ENCODE results near the gene ARMC2. TPM values are rescaled to one million over a fixed set of nuclear protein-coding genes. Genes with fewer than 3 reads are reported as not detected.
"Not testable (repeated sequence)": the region's sequence is repeated elsewhere in the genome, so short reads cannot be mapped to it uniquely, and the experiment has no call there.

ARMC2 gene
- polyA plus RNA-seq, 1 donor from 2014 or later, result 3.2 TPM

- Mint-ChIP-seq H3K27me3 (no peaks in the 10 kb centered on the region), H3K4me1 (peaks cover 33 to 39% (median 38%) of the 10 kb centered on the region in 3 donors), H3K4me3 (peak overlapping the region in 3 of 4 donors; percentile 47 to 86 (median 76)), H3K9me3 (no peaks in the 10 kb centered on the region), H3K27ac (peak overlapping the region; percentile 44 to 91 (median 84)), H3K36me3 (peaks cover 6% of the 10 kb centered on the region)
These were observed 54.2 kb downstream of the ARMC2 start for GRCh38 chr6:108902382-108902792.

DNA sequence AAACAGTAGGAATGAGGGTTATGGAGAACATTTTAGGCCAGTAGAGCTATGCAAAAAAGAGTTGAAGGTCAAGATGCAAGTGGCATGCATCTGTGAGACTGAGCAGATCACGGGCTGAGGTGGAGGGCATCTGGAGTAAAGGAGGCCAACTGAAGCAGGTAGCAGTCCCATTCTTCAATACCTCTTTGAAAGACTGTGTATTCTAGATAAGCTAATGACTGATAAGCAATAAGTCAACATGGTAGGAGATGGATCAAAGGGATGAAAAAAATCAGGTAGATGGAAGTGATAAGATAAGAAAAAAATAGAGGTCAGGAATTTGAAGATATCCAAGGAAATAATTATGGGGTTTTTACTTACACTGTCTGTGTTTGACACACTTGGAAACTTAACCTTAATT lies 55.6 kb downstream of the ARMC2 start:
- Mint-ChIP-seq H3K4me1 (peaks cover 33 to 38% (median 37%) of the 10 kb centered on the region in 3 donors), H3K9me3 (no peaks in the 10 kb centered on the region), H3K27me3 (no peaks in the 10 kb centered on the region), H3K36me3 (peaks cover 5% of the 10 kb centered on the region), H3K4me3 (peak overlapping the region in 3 of 4 donors; percentile 17 to 71 (median 45)), H3K27ac (peak overlapping the region; percentile 1 to 83 (median 60))

DNA sequence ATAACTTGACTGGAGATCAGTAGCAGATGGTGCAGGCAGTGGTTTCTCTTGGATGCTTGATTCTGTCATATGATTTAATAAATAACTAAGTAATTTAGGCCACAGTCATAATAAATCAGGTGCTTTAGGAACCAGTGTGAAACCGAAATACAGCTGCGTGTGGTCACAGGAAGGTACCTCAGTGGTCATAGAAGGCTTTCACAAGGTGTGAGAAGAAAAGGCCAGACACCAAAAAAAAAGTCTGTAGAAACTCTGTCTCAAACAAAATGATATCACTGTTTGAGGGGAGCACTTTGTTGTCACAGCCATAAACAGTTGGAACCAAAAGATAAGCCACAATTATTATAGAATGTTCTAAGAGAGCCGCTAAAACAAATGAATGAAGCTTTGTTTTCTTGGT lies 56.5 kb downstream of the ARMC2 start:
- Mint-ChIP-seq H3K4me3 (peak overlapping the region in 3 of 4 donors; percentile 36 to 80 (median 70)), H3K4me1 (peaks cover 33 to 39% (median 37%) of the 10 kb centered on the region in 3 donors), H3K36me3 (peaks cover 5% of the 10 kb centered on the region), H3K27me3 (no peaks in the 10 kb centered on the region), H3K9me3 (no peaks in the 10 kb centered on the region), H3K27ac (peak overlapping the region; percentile 76 to 83 (median 80))

- H3K9me3 Mint-ChIP-seq, result peaks cover 0 to 2% (median 0%) of the 10 kb centered on the region in 3 donors
- H3K4me3 Mint-ChIP-seq, result no peak overlapping the region
- peaks cover 2% of the 10 kb centered on the region for H3K36me3 Mint-ChIP-seq
- peaks cover 5 to 8% (median 6%) of the 10 kb centered on the region in 3 donors for H3K4me1 Mint-ChIP-seq
- peak overlapping the region in 2 of 3 donors; percentile 57 to 68 for H3K27ac Mint-ChIP-seq
- no peaks in the 10 kb centered on the region for H3K27me3 Mint-ChIP-seq
These were observed 66.2 kb downstream of the ARMC2 start for GRCh38 chr6:108914235-108915022.

DNA sequence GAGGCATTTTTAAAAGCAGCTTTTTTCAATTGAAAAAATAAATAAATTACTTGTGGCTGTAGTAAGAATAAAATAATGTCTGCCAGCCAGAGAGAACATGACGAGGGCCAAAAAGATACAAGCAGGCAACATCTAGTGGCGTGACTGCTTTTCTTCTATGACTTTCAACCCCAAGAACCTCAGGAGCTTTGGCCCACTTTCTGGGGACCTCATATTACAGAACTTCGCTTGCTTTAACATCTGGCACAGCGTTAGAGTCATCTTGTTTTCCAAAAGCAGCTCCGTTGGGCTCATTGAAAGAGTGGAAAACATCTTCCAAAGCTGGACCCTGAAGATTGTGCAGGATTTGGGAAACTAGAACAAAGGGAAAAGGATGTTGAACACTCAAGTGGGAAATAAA lies 67.0 kb downstream of the ARMC2 start:
- H3K4me1 Mint-ChIP-seq, result peaks cover 0 to 5% (median 2%) of the 10 kb centered on the region in 3 donors
- no peak overlapping the region for H3K27ac Mint-ChIP-seq
- no peaks in the 10 kb centered on the region for H3K27me3 Mint-ChIP-seq
- H3K36me3 Mint-ChIP-seq, result no peaks in the 10 kb centered on the region
- H3K4me3 Mint-ChIP-seq, result no peak overlapping the region
- peaks cover 0 to 2% (median 0%) of the 10 kb centered on the region in 3 donors for H3K9me3 Mint-ChIP-seq

DNA sequence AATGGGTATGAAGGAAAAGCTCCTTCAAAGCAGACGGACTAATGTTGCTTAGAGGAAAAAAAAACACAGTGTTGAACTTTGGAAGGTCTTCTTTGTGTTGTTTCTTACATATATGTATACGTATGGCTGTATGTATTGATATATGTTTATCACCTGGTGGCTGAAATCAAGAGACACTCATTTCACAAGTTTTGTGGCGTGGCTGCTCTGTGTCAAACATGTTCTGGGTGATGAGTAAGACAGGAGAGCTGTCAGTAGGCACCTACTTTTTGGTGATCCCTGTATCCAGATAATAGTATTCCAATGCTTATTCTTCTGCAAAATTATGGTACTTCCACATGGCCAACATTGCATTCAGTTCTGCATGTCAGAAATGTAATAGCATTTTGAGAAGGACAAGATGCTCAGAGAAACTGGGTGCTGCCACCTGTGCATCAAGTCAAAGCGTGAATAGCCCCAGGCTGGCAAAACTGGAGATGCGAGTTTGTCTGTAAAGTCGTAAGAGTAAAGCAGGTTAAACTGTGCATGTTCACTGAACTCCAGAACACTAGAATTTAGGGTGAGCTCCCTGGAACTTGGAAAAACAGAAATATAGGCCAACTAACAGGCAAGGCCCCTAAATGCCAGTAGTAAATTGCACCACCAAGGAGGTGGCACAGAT lies 67.9 kb downstream of the ARMC2 start:
- Mint-ChIP-seq H3K4me1 (peaks cover 0 to 4% (median 3%) of the 10 kb centered on the region in 3 donors), H3K9me3 (peaks cover 0 to 2% (median 0%) of the 10 kb centered on the region in 3 donors), H3K27me3 (no peaks in the 10 kb centered on the region), H3K27ac (no peak overlapping the region), H3K4me3 (peak overlapping the region in 1 of 4 donors; percentile 10), H3K36me3 (no peaks in the 10 kb centered on the region)

DNA sequence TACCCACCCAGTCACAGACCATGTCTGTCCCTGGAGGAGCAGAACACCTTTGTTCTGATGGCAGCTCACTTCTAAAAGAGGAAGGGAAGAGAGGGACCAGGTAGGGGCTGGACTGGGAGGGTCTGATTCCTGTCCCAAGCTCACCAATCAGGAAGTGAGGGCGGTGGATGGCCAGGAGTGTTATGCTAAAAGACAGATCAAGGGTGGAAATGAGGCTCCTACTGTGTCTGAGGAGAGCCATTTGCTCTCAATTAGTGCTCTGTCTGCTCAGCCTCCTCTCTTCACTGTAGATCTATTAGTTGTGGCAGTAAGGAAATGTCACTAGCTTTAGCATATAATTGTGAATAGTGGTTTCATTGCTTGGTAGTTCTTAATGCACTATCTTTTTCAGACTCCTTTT lies 72.5 kb downstream of the ARMC2 start:
- H3K4me3 Mint-ChIP-seq, result no peak overlapping the region
- H3K27me3 Mint-ChIP-seq, result no peaks in the 10 kb centered on the region

GRCh38 chr6:108921547-108922361 lies 73.5 kb downstream of the ARMC2 start:
- no peaks in the 10 kb centered on the region for H3K27me3 Mint-ChIP-seq
- peak overlapping the region in 1 of 4 donors; percentile 6 for H3K4me3 Mint-ChIP-seq
- H3K9me3 Mint-ChIP-seq, result no peaks in the 10 kb centered on the region
- no peak overlapping the region for H3K27ac Mint-ChIP-seq
- peaks cover 1% of the 10 kb centered on the region for H3K36me3 Mint-ChIP-seq
- peaks cover 5 to 6% (median 5%) of the 10 kb centered on the region in 3 donors for H3K4me1 Mint-ChIP-seq

More for the DNA sequence above, 72.5 kb downstream of the ARMC2 start:
- H3K36me3 Mint-ChIP-seq, result no peaks in the 10 kb centered on the region
- no peaks in the 10 kb centered on the region for H3K9me3 Mint-ChIP-seq
- H3K27ac Mint-ChIP-seq, result no peak overlapping the region
- H3K4me1 Mint-ChIP-seq, result peaks cover 5 to 6% (median 5%) of the 10 kb centered on the region in 3 donors

DNA sequence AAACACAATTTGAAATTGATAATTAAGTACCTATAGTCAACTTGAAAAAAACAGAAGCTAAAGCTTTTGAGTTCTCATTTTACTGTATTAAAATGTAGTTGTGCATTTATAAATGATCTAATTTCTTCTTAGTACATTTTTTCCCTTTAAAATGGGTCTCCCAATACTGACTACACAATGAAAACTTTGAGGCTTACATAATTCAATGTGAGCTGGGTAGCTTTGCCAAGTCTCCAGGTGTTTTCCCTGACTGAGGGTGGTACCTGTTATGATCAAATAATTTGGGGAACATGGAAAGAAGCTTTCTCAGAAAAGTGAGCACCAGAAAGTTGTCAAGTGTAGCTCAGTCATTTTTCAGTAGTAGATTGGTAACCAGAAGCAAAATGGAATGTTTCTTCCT lies 74.3 kb downstream of the ARMC2 start:
- Mint-ChIP-seq H3K4me3 (no peak overlapping the region), H3K4me1 (peaks cover 5 to 6% (median 5%) of the 10 kb centered on the region in 3 donors), H3K36me3 (peaks cover 1% of the 10 kb centered on the region), H3K9me3 (no peaks in the 10 kb centered on the region), H3K27ac (no peak overlapping the region), H3K27me3 (no peaks in the 10 kb centered on the region)

DNA sequence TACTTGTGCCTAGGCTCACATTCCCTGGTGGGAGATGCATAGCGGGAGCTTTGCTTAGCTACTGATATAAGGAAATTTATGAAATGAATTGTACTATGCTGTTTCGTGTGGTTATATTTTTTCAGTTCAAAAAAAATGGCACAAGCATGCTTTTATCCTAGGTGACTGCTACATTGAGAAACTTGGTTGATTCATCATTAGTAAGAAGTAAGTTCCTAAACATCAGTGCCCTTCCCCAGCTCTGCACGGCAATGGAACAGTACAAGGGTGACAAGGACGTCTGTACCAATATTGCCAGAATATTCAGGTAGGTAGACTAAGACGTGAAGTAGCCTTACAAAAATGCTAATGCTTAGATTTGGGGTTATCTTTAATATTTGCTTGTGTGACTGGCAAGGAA lies 79.7 kb downstream of the ARMC2 start:
- Mint-ChIP-seq H3K36me3 (peaks cover 3% of the 10 kb centered on the region), H3K4me1 (peaks cover 2 to 5% (median 2%) of the 10 kb centered on the region in 3 donors), H3K9me3 (peaks cover 0 to 2% (median 2%) of the 10 kb centered on the region in 3 donors), H3K4me3 (no peak overlapping the region), H3K27me3 (peaks cover 6% of the 10 kb centered on the region), H3K27ac (no peak overlapping the region)

DNA sequence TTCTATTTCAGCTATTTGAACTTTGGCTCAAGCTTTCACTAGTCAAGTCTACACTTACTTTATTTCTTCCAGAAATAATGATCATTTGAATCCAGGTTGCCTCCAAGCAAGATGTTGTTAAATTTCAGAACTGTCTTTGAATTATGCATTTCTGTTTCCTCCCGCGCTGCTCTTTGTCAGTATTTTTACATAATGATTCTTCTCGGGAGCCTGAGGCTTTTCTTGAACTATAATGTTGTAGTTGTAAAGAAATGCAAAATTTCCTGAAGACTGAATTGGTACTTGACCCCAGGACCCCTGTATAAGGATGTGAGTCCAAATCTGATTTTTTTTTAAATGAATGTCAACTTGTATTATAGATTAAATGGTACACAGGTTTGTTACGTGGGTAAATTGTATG lies 80.4 kb downstream of the ARMC2 start:
- Mint-ChIP-seq H3K4me3 (no peak overlapping the region), H3K27me3 (peaks cover 6% of the 10 kb centered on the region), H3K36me3 (peaks cover 3% of the 10 kb centered on the region), H3K9me3 (peaks cover 0 to 2% (median 2%) of the 10 kb centered on the region in 3 donors), H3K4me1 (peaks cover 2 to 5% (median 4%) of the 10 kb centered on the region in 3 donors), H3K27ac (no peak overlapping the region)

GRCh38 chr6:108931090-108931489 lies 82.9 kb downstream of the ARMC2 start:
- not testable (repeated sequence) for H3K27ac Mint-ChIP-seq, H3K9me3 Mint-ChIP-seq, H3K27me3 Mint-ChIP-seq, H3K4me1 Mint-ChIP-seq, H3K36me3 Mint-ChIP-seq, H3K4me3 Mint-ChIP-seq

DNA sequence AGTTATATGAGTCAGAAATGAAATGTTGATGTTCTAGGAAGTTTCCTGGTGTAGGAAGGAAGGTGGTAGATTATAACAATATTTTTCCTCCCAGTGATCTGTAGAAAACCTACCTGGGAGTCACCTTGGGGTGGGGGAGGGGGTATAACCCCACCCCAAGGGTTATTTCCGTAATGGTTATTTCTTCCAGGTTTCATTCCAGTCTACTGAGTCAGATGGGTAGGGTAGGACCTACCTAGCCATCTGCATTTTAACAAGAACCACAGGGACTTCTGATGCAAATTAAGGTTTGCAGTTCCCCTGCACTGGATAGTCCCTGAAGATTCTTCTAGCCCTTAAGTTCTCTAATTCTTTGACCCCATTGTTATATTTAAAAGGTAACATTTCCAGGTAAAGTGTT lies 88.9 kb downstream of the ARMC2 start:
- no peak overlapping the region for H3K4me3 Mint-ChIP-seq

DNA sequence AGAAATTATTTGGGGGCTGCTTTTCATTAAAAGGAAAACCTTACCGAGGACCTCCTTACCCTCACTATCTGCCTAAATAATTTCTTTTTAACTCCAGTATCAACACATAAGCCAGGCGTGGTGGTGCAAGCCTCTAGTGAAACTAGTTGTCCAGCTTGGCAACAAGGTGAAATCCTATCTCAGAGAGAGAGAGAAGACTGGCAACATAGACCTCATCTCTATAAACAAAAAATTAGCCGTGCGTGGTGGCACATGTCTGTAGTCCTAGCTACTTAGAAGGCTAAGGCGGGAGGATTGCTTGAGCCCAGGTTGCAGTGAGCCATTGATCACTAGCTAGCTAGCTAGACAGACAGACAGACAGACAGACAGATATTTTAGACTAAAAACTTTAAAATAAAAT lies 92.5 kb downstream of the ARMC2 start:
- Mint-ChIP-seq H3K36me3 (peaks cover 1% of the 10 kb centered on the region), H3K9me3 (no peaks in the 10 kb centered on the region), H3K27me3 (peaks cover 3% of the 10 kb centered on the region), H3K4me1 (peaks cover 0 to 13% (median 10%) of the 10 kb centered on the region in 3 donors), H3K4me3 (no peak overlapping the region), H3K27ac (no peak overlapping the region)

More for the DNA sequence above, 88.9 kb downstream of the ARMC2 start:
- no peaks in the 10 kb centered on the region for H3K9me3 Mint-ChIP-seq
- H3K4me1 Mint-ChIP-seq, result peaks cover 0 to 3% (median 2%) of the 10 kb centered on the region in 3 donors
- H3K36me3 Mint-ChIP-seq, result peaks cover 1% of the 10 kb centered on the region
- H3K27ac Mint-ChIP-seq, result no peak overlapping the region
- H3K27me3 Mint-ChIP-seq, result peaks cover 4% of the 10 kb centered on the region

GRCh38 chr6:108941281-108941680 lies 93.1 kb downstream of the ARMC2 start:
- Mint-ChIP-seq H3K36me3 (peaks cover 1% of the 10 kb centered on the region), H3K27me3 (peaks cover 3% of the 10 kb centered on the region), H3K4me3 (no peak overlapping the region), H3K9me3 (no peaks in the 10 kb centered on the region), H3K27ac (no peak overlapping the region), H3K4me1 (peaks cover 0 to 13% (median 10%) of the 10 kb centered on the region in 3 donors)
